AG09319 (cell line): Measurements from ENCODE around the gene KAZALD1.
A peak's percentile ranks its signal among the peaks of the same experiment; 100 is the strongest.

Experiments
- DNase-seq: peaks from one replicate; pipeline ENCODE4 v3.0.0-alpha.2; 2010; ENCODE audit warnings: low read depth; ENCODE audit errors: extremely low read depth
- TF ChIP-seq, protein P1 (sequence below): IDR thresholded peaks from 2 replicates; pipeline ENCODE4 v1.5.1; 2011; ENCODE audit warnings: low read depth, mild to moderate bottlenecking, inconsistent platforms, low read length, moderate library complexity

Gene KAZALD1

GRCh38 chr10:101053516-101053915 lies 8.3 kb upstream of the KAZALD1 start:
- no peak for DNase-seq
- TF ChIP-seq, protein P1, sequence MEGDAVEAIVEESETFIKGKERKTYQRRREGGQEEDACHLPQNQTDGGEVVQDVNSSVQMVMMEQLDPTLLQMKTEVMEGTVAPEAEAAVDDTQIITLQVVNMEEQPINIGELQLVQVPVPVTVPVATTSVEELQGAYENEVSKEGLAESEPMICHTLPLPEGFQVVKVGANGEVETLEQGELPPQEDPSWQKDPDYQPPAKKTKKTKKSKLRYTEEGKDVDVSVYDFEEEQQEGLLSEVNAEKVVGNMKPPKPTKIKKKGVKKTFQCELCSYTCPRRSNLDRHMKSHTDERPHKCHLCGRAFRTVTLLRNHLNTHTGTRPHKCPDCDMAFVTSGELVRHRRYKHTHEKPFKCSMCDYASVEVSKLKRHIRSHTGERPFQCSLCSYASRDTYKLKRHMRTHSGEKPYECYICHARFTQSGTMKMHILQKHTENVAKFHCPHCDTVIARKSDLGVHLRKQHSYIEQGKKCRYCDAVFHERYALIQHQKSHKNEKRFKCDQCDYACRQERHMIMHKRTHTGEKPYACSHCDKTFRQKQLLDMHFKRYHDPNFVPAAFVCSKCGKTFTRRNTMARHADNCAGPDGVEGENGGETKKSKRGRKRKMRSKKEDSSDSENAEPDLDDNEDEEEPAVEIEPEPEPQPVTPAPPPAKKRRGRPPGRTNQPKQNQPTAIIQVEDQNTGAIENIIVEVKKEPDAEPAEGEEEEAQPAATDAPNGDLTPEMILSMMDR, result no peak

GRCh38 chr10:101054351-101054750 lies 7.4 kb upstream of the KAZALD1 start:
- TF ChIP-seq, protein P1, result no peak
- DNase-seq, result no peak

- TF ChIP-seq, protein P1, result no peak
- DNase-seq, result no peak
Observed at GRCh38 chr10:101054876-101055275, 6.9 kb upstream of the KAZALD1 start.

- no peak for DNase-seq
- TF ChIP-seq, protein P1, result no peak
Observed at GRCh38 chr10:101055411-101055810, 6.4 kb upstream of the KAZALD1 start.

DNA sequence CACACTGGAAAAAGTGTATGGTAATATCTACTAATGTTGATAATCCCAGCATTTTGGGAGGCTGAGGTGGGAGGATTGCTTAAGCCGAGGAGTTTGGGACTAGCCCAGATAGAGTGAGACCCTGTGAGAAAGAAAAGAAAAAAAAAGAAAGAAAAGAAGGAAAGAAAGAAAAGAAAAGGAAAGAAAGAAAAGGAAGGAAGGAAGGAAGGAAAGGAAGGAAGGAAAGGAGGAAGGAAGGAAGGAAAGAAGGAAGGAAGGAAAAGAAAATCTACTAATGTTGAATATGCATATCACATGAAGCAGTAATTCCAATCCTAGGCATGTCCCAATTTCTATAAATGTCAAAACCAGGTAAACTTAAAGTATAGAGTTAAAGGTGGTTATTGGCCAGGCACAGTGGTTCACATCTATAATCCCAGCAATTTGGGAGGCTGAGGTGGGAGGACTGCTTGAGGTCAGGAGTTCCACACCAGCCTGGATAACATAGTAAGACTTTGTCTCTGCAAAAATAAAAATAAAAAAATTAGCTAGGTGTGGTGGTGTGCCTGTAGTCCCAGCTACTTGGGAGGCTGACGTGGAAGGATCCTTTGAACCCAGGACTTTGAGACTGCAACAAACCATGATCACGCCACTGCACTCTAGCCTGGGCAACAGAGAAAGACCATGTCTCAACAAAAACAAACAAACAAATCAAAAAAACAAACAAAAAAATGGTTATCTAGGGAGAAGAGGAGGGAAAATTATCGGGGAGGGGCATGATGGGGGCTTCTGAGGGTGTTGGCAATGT lies 5.2 kb upstream of the KAZALD1 start:
- TF ChIP-seq, protein P1, result no peak

DNA sequence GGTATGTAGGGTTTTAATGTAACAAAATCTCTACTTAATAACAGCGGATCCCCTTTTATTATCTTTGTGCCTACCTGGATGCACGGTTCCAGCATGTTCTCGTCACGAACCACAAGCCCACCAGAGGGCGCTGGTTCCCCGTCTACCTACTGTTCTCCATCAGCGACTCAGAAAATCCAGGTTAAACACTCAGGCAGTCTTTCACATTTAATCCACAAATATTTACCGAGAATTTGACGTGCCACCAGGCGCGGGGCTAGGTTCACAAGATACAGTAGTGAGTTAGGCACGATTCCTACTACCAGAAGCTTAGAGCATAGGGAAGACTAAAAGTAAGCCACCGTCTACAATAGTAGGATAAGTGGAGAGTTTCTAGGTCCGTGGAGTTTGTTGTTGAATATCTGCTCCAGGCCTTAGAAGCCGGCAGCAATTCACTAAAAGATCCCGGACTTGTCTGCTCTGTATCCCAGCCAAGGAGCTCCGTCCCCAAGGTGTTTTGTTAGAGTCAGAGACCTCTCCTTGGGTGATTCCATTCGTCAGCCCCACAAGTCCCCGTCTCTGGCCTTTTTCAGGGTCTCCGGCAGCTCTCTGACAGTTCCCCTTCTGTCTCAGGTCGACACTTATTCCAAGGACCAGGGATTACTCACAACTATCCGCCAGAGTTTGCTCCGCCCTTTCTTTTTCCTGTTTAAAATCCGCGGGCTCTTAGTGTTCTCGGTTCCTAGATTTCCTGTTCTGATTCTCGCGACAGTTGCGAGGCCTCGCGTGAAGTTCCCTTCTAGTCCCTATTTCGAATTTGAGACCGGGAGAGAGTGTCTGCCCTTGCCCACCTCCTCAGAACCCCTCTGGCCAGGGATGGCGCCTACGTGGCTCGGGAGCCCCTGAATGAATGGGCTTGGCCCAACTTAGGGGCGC lies 1.5 kb upstream of the KAZALD1 start:
- DNase-seq, result peak; percentile 86
- TF ChIP-seq, protein P1, result peak; percentile 92

More for the DNA sequence above, 5.2 kb upstream of the KAZALD1 start:
- DNase-seq, result no peak
